Pons (tissue), 1 donor: ENCODE results near the gene ANAPC7.
"Not testable (repeated sequence)": the region's sequence is repeated elsewhere in the genome, so short reads cannot be mapped to it uniquely, and the experiment has no call there.

Source experiments
- DNase-seq: peaks from one replicate; pipeline ENCODE4 v3.0.0-alpha.2; 2016; ENCODE audit warnings: low spot score

ANAPC7 gene, protein sequence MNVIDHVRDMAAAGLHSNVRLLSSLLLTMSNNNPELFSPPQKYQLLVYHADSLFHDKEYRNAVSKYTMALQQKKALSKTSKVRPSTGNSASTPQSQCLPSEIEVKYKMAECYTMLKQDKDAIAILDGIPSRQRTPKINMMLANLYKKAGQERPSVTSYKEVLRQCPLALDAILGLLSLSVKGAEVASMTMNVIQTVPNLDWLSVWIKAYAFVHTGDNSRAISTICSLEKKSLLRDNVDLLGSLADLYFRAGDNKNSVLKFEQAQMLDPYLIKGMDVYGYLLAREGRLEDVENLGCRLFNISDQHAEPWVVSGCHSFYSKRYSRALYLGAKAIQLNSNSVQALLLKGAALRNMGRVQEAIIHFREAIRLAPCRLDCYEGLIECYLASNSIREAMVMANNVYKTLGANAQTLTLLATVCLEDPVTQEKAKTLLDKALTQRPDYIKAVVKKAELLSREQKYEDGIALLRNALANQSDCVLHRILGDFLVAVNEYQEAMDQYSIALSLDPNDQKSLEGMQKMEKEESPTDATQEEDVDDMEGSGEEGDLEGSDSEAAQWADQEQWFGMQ

DNA sequence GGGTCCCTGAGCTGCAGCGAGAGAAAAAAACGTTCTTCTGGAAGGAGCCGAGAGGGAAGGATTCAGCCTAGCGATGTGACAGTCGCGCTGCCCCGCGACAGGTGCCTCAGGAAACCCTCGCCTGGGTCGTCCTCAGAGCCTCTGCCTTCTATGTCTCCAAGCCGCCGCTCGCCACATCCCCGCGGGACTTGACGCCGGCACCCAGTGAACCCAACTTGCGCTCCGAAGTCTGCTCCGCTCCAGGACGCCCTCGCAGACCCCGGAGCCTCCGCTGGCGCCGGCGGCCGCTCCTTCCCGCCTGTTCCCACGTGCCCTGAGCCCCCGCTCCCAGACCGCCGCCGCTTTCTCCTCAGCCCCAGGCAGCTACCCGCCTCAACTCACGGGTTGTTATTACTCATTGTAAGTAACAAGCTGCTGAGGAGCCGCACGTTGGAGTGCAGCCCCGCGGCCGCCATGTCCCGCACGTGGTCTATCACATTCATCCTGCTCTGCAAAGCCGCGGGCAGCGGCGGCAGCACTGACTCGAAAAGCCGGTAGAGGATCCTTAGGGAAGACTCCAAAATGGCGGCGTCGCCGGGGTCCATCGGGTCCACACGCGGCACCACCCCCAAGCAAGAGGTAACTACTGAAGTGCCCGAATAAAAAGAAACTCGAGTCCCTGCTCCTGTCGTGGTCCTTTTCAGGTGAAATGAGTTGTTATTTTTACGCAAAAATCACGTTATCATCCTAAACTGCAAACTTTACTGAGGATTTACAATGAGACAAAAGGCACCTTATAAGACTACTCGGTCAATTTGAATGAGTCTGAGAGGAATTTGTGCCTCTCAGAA, at the start of gene ANAPC7:
ANAPC7 (minus strand) TSS at position 563 of the 830 bp plus-strand sequence; CDS start at position 482, 81 bp downstream.
- peak; percentile 86 for DNase-seq

DNA sequence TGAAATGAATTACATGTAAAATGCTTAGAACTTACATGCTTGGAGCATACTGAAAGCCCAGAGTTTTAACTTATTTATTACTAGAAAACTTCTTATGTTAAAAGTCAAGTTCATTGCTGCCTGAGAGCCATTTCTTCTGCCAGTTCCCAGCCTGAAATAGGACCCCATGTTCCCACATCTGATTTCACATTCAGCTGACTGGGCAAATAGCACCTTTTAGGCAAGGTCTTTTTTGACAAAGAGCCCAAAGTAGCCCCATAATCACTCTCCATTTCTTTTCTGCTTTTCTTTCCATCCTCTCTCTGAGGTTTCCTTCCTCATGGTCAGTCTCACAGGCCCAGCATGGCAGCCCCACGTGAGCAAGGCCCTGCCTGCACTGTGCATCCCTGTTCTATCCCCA, 47.8 kb upstream of the ANAPC7 start:
- no peak for DNase-seq

DNA sequence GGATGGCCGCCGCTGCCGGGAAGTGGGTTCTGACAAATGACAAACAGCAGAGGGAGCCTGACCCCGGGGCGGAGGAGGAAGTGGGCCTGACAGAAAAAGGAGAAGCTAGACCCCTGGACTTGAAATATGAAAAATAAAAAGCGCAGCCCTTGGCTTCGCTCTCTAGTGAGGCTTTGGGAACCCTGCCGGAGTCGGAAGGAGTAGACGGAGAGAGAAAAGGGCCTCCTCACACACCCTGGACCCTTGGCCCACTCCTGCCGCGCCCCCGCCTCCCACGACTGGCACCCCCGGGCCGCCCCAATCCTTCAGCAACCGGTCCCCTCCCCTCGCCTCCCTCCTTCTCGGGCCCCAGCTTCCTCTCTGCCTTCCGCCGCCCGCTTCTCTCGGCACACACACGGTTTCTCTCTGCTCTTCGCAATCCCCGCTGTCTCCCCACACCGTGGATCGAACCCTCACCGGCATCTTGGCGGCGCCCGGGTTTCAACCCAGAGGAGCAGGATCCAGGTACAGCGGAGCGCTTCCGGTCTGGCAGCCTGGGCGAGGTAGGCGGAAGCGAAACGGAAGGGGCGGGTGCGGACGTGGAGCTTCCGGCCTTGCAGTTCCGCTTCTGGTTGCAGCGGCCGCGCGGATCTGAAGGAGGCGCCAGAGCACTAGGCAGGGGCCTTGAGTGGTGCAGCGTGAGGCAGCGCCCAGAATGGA, 46.4 kb upstream of the ANAPC7 start, which contains the start of gene ARPC3:
ARPC3 (minus strand) TSS at position 539 of the 699 bp plus-strand sequence; CDS start at position 462, 77 bp downstream.
- peak; percentile 93 for DNase-seq

DNA sequence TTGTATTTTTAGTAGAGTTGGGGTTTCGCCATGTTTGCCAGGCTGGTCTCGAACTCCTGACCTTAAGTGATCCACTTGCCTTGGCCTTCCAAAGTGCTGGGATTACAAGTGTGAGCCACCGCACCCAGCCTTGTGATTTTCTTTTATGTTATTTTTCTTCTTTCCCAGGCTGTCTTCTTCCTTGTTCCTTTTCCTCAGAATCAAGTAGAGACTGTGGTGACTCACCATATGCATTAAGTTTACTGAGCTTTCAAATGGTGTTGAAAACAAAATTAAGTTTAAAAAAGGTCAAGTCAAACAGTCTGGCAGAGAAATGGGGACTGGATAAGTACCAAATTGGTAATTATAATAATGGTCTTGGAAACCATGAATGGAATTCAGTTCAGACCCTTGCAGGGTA, 40.9 kb upstream of the ANAPC7 start:
- DNase-seq, result no peak

DNA sequence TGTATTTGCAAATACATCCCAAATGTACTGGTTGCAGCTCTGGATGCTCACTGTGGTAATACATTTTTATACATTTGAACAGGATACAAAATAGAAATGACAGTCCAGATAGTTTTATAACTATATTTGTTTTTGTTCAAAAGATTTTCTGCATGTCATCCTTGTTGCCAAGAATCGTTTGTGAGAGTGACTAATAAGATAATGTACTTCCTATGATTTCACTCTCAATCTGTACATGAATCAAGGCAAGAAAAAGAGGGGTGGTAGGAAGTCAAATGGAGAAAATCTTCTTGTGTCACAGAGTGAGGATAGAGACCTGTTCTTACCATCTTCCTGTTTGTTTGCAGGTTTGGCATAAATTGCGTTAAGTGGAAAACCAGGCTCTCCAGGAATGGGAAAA, 32.7 kb upstream of the ANAPC7 start:
- DNase-seq, result no peak

DNA sequence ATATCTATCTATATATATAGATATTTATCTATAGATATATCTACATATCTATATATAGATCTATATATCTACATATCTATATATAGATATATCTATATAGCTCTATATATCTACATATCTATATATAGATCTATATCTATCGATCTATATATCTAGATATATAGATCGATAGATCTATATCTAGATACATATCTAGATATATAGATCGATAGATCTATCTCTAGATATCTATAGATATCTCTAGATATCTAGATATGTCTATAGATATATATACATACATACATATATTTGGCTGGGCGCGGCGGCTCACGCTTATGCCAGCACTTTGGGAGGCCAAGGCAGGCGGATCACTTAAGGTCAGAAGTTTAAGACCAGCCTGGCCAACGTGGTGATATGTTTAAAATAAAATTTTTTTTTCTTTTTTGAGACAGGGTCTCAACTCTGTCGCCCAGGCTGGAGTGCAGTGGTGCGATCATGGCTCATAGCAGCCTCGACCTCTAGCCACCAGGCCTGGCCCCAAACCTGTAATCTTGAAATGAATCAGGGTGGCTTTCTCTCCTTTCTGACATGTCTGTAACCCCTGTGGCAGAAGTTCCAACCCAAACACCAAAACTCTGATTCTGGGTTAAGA, 28.6 kb upstream of the ANAPC7 start:
- DNase-seq, result no peak

DNA sequence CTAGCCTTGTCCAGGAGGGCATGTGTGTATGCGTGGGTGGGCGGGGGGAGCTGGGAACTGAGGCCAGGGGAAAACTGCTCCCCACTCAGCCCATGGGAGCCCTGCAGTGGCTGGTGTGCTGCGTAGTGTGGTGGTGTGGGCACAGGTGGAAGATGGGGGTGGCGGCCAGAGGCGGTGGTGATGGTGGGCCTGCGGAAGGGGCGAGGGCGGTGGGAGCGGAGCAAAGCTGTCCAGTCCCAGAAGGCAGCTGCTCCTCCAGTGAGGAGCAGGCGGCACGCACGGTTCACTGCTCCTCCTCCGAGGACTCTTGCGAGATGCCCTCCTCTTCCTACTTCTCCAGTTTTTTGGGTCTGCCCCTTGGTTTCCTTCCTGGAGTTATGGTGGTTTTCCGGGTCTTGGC, 26.2 kb upstream of the ANAPC7 start:
- DNase-seq, result not testable (repeated sequence)

DNA sequence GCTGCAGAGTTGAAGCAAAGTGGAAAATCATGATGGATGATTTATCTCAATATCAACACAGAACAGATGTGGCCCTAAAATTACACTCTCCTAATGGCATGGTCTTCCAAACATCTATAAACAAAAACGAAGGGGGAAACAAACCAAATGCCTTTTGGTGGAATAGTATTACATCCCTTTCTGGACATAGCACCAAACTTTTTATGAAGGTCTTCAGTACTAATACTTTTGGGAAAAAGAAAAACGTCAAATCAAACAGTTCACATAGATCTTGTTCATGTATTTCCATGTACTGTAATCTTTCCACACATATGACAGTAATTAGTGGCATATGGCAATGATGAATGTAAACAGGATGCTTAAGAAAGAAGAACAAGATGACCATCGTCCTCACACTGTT, 22.9 kb upstream of the ANAPC7 start:
- no peak for DNase-seq

DNA sequence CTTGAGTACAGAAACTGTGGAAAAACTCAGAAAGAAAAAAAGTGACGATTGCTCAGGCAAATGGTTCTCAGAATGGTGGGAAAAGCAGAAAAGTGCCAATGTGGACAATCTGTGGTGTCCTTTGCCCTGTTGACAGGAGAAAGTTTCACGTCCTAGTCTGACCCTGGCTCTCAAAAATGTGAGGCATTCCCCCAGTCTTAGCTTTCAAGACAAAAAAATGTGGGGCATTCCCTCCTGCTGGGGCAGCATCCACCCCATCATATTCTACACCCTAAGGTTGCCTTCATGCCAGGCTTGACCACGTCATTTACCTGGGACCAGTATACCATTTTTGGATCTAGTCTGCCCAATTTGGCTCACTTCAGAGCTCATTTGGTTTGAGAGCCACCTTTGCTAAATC, 20.7 kb upstream of the ANAPC7 start:
- no peak for DNase-seq

DNA sequence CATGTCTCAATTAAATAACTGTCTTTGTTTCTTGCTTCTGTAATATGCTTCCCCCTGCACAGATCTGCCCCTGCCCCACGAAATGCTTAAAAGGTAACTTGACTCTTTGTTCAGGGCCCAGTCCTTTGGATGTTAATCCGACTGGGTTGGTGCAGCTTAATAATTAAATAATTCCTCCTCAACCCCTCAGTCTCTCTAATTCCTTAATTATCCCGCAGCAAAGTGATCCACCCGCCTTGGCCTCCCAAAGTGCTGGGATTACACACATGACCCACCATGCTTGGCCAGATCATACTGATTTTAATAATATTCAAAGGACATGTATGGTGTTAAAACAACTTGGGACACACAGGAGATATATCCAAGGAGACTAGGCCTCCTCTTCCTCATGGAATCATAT, 18.2 kb upstream of the ANAPC7 start:
- DNase-seq, result no peak

DNA sequence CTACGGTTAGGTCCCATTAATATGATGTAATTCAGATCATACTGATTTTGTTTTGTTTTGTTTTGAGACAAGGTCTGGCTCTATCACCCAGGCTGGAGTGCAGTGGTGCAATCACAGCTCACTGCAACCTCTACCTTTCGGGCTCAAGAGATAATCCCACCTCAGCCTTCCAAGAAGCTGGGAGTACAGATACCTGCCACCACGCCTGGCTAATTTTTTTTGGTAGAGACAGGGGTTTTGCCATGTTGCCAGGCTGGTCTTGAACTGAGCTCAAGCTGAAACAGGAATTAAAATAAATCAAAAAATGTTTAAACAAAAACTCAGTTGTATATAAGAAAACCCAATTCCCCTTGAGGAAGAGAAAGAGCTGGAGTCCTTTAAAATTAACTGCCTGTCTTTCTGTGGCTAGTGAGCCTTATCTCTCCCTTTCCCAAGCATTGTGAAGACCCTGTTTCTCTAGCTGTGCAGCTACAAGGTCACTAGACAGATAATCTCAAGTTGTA, 17.7 kb upstream of the ANAPC7 start:
- no peak for DNase-seq

DNA sequence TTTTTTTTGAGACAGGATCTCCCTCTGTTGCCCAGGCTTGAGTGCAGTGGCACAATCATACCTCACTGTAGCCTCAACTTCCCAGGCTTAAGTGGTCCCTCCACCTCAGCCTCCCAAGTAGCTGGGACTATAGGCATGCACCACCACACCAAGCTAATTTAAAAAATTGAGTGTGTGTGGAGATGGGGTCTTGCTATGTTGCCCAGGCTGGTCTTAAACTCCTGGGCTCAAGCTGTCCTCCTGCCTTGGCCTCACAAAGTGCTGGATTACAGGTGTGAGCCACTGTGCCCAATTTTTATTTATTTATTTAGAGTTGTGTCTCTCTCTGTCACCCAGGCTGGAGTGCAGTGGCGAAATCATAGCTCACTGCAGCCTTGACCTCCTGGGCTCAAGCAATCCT, 17.1 kb upstream of the ANAPC7 start:
- DNase-seq, result not testable (repeated sequence)

DNA sequence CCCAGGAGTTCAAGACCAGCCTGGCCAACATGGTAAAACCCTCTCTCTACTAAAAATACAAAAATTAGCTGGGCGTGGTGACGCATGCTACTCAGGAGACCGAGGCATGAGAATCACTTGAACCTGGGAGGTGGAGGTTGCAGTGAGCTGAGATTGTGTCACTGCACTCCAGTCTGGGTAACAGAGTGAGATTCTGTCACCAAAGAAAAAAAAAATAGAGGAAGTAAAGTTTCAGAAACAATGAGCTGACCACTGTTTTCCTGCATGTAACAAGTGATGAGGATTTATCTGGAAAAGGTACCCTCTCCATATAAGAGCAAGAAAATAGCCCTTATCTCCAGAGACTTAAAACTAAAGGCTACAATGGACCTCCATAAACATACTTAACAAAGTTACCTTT, 13.6 kb upstream of the ANAPC7 start:
- DNase-seq, result not testable (repeated sequence)

DNA sequence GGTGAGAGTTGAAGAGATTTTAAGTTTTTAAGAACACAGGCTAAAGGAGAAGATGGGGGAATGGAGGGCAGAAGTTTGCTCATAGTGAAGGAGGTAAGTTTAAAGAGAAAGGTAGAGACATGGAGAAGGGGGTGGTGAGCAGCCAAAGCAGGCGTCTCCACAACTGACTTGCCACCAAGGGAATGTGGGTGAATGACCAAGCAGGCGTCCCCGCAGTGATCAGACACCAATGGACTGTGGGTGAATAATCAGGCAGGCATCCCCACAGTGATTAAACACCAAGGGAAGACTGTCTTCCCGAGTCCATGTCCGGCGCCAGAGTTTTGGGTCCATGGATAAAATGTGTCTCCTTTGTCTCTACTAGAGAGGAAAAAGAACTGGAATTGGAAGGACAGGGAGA, 6.6 kb upstream of the ANAPC7 start:
- not testable (repeated sequence) for DNase-seq

DNA sequence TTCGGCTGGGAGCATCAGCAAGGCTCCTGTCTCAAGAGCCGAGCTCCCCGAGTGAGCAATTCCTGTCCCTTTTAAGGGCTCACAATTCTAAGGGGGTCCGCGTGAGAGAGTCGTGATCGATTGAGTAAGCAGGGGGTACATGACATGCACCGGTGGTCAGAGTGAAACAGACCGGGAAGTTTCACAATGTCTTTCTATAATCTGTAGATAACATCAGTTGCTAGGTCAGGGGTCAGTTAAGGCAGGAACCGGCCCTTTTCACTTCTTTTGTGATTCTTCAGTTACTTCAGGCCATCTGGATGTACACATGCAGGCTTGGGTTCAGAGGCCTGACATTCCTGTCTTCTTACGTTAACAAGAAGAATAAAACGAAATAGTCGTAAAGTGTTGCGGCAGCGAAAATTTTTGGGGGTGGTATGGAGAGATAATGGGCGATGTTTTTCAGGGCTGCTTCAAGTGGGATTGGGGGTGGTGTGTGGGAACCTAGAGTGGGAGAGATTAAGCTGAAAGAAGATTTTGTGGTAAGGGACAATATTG, 1.7 kb upstream of the ANAPC7 start:
- DNase-seq, result not testable (repeated sequence)

DNA sequence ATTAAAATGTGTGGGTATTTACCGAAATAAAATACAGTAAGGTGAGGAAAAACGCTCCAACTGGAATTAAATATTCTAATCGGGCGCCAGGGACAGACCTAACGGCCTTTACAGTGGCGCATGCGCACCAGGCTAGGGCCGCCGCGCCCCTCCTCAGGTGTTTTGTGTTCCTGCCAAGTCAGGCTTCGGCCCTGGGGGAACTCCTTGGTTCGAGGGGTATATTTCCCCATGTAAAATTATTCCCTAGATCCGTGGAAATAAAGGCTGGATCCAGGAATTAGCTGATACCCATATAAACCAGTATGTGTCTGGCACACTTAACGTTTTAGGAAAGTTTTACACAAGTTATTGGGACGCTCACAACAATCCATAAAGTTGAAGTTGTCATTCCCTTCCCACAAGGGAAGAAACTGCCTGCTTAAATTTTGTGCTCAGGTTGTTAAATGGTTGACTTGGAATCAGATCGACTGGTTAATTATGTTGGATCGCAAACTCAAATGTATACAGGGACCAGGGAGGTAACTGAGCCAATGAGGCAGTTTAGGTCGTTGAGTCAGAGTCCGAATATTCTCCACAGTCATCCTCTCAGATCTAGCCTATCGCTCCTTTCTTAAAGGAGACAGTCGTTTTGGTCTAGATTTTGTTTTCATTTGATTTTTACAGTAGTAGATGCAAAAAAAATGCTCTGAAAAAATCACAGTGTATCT, 621 bp upstream of the ANAPC7 start:
- peak; percentile 66 for DNase-seq

DNA sequence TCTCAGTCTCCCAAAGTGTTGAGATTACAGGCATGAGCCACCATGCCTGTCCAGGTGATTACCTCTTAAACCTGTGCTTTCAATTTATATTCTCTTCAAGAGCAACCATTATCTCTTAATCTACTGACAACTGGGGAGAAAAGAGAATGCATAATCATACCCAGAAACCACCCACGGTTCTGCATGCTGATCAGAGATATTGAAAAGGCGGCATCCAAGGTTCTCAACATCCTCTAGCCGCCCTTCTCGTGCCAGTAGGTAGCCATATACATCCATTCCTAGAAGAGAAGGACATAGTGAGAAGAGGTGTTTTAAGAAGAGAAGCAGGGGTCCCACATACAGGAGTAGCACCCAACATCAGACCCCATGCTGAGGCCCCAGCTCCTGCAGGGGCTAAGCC, 20.8 kb downstream of the ANAPC7 start:
- DNase-seq, result no peak

DNA sequence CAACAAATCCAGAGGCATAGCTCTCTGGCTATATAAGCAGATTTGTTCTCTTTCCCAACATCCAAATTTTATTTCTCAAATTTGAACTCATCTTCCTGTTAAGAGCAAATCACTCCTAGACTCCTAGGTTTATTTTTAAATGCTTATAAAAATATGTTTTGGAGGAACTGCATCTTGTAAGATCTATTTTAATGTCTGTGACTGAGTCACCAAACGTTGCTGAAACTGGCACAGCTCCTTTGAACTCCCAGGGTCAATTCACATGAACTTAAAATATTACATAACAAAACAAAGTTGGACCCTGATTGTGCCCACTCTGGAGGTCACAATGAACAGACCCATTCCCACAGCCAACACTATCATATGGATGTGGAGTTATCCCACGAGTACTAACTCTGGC, 23.9 kb downstream of the ANAPC7 start:
- no peak for DNase-seq

DNA sequence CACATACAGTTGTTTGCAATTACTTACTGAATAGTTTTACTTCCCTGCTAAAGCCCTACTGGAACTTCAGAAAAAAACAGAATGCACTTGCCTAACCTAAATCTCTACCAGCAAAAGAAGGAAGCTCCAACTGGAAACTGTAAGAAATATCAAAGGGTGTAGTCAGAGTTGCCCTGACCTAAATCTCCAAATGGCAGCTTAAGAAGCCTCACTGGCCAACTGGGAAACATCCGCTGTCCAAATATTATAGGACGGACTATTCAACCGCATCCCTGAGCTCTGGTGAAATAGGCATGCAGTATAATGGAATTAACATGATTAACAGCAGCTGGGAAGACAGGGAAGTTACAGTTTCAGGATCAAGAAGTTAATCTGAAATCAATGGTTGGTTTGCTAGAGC, 24.3 kb downstream of the ANAPC7 start:
- no peak for DNase-seq

DNA sequence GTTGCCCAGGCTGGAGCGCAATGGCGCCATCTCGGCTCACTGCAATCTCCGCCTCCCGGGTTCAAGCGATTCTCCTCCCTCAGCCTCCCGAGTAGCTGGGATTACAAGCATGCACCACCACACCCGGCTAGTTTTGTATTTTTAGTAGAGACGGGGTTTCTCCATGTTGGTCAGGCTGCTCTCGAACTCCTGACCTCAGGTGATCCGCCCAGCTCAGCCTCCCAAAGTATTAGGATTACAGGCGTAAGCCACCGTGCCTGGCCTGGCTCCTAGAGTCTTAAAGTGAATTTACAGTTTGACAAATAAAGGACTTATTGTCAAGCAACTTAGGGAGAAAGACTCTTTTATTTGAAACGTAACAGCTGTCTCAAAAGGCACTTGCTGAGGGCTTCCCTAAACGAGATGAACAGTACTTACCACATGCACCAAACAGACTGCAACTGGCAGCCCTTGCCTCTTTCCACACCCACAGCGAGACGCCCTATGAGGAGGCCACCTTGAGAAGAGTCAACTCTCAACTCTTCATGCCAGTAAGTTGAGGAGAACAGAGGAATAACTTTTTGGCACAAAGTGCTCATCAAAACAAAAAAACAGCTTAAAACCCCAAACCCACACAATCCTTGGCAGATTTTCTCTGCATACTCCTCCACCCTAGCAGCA, 25.2 kb downstream of the ANAPC7 start:
- DNase-seq, result not testable (repeated sequence)
